Activated T-cell treated with anti-CD3 and anti-CD28 coated beads, Interleukin-2, amount 50 U/mL, for 1 hour (primary cell): ENCODE measurements around the gene ANXA11.

Experiments used
- DNase-seq: peaks from one replicate; pipeline ENCODE4 v3.0.0-alpha.2; 2020

The ANXA11 gene

DNA sequence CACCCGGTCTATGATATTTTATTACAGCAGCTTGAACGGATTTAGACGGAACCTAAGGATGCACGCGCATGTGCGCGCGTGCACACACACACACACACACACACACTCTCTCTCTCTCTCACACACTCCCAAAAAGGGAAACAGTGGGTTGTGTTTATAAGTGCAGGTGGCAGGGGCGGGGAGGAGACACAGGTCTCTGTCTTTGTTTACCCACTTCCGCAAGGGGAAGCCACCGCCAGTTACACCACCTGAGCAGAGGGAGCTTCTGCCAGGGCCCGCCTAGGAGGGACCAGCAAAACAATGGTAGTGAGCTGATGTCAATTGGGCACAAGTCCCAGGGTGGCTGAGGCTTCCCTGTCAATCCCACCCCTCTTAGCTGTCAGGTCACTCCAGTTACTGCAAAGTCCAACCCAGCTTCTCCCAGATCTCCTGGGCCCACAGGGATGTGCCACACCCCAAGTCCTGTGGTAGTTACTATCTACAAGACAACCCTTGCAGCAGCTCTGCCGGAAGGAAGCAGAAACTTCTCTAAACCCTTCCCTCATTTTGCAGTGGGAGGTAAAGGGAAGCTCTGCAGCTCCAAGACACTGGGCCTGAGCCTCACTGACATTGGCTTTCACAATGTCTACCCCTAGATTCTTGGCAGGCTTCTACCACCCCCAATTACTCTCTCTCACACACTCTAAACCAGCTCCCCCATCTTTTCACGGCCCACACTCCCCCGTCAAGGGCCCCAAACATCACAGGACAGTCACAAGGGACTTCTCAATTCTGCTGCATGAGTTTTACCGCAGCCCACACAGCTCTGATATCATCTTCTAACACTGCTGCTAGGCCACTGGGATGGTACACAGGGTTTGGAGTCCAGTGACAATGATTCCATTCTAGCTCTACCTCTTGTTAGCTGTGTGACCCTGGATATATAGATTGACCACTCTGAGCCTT, 17.6 kb downstream of the ANXA11 start:
- DNase-seq: peak; percentile 79

DNA sequence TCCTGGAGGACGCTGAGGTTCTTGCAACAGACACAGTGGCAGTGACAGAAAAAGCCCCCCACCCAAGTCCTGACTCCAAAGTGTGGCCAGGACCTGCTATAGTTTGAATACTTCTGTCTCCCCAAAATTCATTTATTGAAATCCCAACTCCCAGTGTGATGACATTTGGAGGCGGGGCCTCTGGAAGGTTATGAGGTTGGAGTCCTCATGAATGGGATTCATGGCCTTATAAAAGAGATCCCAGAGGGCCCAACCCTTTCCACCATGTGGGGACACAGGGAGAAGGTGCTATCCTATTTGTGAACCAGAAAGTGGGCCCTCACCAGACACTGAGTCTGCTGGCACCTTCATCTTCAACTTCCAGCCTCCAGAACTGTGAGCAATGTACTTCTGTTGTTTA, 18.3 kb downstream of the ANXA11 start:
- DNase-seq: no peak

GRCh38 chr10:80186364-80187012, 18.8 kb downstream of the ANXA11 start:
- DNase-seq: no peak

GRCh38 chr10:80185578-80186299, 19.6 kb downstream of the ANXA11 start:
- DNase-seq: no peak

DNA sequence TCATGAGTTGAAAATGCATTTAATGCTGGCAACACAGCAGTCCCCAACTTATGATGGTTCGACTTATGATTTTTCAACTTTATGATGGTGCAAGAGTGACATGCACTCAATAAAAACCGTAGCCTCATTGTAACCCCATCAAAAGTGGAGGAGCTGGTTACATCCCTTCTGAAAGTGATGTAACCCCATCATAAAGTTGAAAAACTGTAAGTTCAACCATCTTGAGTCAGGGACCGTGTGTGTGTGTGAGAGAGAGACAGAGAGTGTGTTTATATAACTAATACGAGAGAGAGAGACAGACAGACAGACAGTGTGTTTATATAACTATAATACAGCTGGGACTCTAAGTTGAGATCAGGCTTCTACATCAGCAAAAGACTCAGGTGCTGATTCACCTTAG, 21.0 kb downstream of the ANXA11 start:
- DNase-seq: no peak

- no peak for DNase-seq
Observed at GRCh38 chr10:80183436-80183835, 21.9 kb downstream of the ANXA11 start.

DNA sequence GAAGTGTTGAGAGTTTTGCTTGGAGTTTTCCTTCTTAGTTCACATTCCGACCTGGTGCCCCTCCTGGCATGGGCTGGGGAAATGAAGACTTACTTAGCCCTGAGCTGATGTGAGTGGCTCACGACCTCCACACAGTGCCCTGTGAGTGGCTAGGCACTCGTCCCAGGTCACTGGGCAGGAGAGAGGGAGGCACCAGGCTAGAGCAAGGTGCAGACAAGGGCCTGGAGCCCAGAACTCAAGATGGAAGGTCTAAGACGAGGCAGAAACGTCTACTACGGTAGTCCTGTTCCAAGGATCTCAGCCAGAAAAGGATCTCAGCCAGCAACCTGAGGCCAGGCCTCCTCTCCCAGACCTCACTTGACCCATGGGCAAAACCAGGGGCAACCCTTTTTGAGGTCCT, 22.4 kb downstream of the ANXA11 start:
- no peak for DNase-seq

- no peak for DNase-seq
Observed at GRCh38 chr10:80177781-80178636, 27.3 kb downstream of the ANXA11 start.

DNA sequence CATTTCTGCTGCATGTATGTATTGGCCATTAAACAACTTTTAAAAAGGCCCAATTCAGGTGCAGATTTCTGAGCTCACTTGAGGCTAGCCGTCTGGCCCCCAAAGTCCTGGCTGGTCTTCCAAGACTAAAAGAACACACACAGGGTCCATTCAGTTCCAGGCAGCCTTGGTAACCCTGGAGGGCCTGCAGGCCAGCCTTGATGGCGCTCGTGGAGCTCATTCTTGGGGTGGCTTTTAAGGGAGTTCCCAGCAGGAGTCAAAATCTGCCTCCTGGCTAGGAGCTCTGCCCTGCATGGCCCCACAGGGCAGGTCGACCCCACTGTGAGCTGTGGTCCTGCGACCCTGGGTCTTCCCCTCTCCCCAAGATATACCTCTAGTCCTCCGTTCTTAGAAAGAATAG, 28.8 kb downstream of the ANXA11 start:
- DNase-seq: no peak

DNA sequence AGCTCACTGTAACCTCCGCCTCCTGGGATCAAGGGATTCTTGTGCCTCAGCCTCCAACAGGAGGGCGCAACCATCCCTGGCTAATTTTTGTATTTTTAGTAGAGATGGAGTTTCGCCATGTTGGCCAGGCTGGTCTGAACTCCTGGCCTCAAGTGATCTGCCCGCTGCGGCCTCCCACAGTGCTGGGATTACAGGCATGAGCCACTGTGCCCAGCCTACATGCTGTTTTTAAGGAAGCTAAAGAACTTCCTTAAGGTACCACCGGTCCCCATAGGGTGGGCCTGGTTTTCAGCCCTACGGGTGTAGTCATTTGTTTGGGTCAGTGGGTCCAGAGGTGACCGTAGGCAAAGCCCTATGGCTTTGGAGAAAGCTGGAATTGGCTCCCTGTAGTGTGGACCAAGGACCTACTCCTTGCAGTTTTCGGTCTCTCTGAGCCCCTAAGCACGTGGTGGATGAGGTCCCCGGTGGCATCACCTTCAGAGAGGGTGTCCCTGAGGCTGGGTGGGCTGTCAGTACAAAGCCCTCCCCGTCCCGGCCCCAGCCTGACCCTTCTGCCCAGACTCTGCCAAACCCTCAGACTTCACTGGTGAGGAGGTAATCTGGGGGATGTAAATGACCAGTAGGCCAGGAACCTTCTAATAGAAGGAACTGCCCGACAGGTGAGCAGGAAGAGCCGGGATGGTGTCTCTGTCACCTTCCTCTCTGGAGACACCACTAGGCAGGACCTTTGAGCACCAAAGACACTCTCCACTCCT, 30.5 kb downstream of the ANXA11 start:
- no peak for DNase-seq

DNA sequence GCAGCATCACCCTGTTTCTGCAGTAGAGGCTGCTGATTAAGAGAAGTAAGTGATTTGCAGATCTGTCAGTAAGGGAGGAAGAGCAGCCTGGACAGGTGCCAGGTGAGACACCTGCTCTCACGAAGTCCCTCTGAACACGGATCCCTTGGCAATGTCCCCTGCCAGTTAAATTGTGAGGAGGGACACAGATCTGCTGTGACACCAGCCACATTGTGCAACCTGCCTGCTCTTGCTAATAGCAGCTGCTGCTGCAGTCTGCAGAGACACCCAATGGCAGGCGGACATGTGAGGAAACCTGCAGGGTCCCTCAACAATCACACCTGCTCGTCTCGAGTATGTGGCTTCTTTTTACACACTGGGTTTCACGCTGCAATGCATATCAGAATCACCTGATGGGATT, 31.9 kb downstream of the ANXA11 start:
- DNase-seq: no peak

DNA sequence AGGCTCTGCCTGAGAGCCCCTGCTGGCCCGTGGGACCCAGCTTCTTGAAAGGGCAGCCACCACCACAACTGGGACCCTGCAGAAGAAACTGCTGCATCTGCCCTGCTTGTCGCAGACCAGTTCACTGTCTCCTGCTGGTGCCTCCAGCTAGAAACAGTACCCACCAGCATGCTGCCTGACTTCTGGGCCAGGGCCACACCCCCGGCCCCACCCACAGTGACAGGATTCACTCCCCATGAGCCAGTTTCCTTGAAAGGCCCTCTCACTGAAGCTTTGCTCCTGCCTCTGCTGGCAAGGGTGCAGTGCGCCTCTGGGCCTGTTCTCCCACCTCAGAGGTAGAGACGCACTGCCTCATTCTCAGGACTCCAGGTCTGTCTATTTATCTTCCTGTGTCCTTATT, 32.4 kb downstream of the ANXA11 start:
- no peak for DNase-seq

GRCh38 chr10:80171248-80171660, 34.1 kb downstream of the ANXA11 start:
- DNase-seq: no peak

DNA sequence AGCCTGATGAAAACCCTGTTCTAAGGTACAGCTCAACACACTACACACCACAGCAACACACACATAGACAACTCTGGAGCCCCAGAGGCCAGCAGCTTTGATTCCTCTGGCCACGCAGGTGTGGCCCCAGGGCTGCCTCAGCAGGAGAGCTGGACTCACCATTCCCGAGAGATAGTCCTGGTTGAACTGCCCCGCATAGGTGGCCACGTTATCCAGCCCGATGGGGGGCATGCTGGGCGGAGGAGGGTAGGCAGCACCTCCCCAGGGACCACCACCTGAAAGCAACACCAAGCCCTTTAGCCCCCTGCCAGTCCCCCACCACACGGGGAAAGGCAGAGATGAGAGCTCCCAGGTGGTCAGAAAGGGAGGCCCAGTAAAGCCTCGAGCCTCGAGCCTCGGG, 34.7 kb downstream of the ANXA11 start:
- no peak for DNase-seq

- DNase-seq: no peak
Observed at GRCh38 chr10:80170026-80170425, 35.3 kb downstream of the ANXA11 start.

- DNase-seq: peak; percentile 44
Observed at GRCh38 chr10:80168679-80169380, 36.5 kb downstream of the ANXA11 start.

DNA sequence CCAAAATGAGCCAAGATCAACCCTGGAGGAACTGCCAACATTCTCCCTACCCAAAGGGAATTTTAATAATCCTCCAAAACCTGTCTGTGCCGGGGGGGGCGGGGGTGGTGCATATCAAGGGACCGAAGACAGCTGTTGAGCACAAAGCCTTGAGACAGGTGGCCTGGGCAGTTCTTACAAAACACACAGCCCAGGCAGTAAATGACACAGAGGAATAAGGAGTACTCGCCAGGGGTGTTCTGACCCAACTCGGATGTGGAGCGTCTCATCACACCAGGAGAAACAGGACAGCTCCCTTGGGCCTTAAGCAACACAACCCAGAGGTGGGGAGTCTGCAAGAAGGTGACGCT, 37.2 kb downstream of the ANXA11 start:
- no peak for DNase-seq

DNA sequence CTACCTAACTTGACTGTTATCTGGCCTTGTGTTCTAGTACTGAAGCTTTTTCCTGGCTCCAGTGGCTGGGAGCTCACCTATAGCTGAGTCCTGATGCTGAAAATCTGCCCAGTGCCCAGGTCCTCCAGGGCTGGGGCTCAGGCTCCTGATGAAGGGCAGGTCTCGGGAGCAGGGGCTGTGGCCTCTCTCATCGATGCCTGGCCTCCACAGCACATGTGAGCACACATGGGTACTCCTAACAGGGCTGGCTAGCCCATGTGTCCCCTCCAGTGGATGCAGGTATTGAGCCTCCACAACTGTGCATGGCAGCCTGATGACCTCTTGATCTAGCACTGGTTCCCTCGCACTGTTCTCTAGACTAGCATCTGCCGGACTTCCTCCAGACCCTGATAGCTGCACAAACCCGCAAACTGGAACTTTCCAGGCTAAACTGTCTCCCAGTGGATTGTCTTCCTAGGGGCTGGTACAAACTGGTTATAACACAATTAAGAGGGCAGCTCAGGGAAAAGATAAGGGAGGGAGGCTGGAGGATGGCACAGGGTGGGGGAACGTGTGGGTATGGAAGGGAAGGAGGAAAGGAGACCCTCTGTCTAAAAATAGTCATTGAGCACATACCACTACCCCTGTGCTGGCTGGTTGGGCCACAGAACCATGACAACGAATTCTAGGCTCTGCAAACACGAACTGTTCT, 37.7 kb downstream of the ANXA11 start:
- DNase-seq: no peak

DNA sequence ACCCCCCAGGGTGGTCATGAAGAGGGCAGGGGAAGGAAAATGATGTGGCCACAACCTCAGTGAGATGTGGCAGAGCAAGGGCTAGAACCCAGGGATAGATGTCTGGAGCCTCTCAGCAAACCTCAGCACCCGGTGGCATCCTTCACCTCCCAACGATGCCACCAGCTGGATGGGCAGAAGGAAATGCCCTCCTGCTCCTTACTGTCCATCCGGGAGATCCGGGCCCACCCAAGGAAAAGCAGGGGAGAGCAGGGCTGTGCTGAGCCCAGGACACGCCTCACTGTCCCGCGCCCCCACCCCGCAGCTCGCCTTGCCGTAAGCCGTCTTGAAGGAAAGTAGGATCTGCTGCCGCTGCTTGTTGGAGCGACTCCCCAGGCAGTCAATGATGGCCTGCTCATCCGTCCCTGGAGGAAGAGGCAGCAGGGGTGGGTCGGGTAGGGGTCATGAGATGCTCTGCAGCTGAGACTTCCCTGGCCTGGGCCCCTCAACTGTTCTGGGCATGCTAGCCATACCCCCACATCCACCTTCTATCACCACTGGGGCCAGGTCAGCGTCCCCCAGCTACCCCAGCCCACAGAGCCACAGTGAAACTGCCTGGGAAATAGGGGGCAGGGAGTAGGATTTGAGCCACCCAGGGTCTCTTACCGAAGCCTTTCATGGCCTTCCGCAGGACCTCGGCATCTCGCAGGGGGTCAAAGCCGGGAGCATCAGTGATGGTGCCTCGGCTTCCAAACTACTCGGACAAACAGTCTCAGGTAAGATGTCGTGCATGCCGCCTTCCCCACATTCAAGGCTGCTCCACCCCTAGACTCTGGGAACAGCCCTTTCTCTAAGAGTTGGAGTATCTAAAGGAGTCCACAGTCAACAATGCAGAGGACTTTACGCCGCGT, 38.5 kb downstream of the ANXA11 start:
- no peak for DNase-seq

GRCh38 chr10:80165173-80165572, 40.2 kb downstream of the ANXA11 start:
- DNase-seq: no peak
